Activated CD4-positive, alpha-beta T cell treated with anti-CD3 and anti-CD28 coated beads, Interleukin-2, amount 50 U/mL, for 4 hours (primary cell): Measurements from ENCODE around the gene ITGB8.
"Not testable (repeated sequence)": the region's sequence is repeated elsewhere in the genome, so short reads cannot be mapped to it uniquely, and the experiment has no call there.

Experiments
- DNase-seq, 2 experiments: peaks; one replicate each; pipeline ENCODE4 v3.0.0-alpha.2; 2020

Gene ITGB8

DNA sequence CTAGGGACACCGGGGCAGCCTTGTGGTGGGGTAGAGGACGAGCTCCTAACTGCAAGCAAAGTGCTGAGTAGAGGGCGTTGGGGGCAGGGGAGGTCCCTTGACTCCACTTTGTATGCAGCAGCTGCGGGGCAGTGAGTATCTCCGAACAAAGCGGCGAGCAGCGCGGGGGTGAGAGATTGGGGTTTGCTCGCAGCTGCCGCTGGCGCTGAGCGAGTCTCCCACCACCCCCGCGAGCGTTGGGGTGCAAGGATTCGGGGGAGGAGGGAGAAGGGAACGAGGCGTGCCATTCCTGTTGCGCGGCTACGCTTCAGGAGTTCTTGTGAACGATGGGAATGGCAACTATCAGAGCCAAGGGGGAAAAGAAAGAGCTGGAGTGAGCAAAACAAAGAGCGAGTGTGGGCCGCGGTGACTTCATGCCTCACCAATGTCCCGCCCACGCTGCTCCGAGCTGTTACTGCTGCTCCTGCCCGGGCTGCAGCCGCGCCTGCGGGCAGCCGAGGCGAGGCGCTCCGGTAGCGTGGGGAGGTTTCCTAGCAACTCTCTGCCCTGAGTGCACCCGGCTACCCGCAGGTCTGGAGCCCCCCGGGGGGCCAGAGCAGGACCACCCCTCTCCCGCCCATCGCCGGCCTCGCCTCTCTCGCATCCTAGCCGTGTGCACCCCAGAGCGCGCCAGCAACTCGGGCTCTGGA, at the start of gene ITGB8:
Gene ITGB8, plus strand, starts transcription at position 662 of the 689 bp plus-strand sequence. CDS start 907 bp downstream, outside the sequence.
- peak; percentile 19 to 31 for DNase-seq

DNA sequence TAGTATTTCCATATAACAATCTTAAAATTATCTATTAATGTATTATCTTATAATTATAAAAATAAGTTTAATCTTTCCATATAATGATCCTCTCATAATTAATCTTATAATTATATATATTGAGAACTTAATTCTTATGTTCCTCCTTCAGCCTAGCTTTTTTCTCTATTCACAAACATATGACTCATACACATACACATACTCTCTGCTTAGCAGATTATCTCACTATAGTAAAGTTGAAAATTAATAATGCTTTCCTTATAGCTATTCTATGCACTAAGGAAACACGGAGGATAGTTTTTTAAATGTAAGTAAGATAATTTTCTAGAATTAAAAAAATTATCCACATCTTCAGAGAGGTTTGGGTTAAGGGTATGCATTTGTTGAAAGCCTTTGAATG, 47.7 kb upstream of the ITGB8 start:
- no peak for DNase-seq

DNA sequence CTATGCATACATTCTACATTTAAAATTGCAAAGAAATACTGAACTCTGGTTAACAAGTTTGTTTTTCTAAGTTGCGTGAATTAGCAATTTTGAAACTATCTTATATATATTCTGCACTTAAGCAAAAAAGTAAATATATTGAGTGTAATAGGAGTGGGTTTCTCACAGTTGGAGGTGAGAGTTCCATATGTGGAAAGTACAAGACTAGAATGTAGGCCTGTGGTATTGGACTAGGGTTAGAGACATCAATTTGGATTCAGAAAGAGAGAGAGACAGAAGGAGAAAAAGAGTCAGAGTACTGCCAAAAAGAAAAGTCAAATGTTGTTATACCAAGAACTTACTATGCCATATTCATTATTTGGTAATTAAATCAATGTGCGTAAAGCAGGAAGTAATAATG, 47.3 kb upstream of the ITGB8 start:
- DNase-seq = no peak

DNA sequence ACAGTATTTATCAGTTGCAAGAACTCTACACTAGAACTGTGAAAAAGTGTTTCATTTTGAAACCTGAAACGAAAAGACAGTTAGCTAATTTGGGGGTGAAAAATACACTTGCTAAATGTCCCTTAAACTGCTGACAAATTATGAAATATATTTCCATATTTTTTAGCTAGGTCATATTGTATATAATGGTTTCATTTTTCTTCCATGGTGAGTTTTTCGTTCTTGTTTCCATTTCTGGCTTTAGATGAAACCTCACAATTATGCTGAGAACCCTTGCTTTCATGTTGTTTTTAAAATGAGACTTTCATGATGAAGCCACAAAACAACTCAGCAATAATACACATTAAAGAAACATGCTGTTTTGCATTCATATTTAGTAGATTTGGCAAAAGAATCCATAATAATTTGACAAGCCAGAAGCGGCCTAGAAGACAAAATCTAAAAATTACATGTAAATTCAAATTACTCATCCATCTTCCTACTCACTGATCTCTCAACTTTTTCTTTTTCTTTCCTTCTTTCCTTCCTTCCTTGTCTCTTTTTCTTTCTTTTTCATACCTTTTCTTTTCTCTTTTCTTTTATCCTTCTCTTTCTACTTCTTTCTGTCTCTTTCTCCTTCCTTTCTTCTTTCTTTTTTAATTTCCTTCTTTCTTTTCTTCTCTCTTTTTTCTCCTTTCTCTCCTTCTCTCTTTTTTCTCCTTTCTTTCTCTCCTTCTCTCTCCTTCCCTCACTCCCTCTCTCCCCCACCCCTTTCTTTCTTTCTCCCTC, 46.5 kb upstream of the ITGB8 start:
- no peak for DNase-seq

DNA sequence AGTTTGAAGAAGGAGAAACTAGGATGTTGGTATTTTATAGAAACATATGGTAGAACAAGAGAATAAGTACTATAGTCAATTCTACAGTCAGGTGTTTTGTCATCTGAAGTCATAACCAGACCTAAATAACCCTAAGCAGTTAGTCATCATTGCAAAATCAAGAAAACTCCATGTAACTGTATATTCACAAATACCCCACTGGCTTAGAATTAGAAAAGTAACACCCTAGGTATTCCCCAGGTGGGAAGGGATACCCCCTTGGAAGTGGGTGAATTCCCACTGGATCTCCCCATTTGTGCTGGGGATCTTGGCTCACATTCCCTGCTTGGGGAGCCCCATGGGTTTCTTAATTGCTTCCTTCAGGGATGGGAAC, 45.9 kb upstream of the ITGB8 start:
- DNase-seq = no peak

DNA sequence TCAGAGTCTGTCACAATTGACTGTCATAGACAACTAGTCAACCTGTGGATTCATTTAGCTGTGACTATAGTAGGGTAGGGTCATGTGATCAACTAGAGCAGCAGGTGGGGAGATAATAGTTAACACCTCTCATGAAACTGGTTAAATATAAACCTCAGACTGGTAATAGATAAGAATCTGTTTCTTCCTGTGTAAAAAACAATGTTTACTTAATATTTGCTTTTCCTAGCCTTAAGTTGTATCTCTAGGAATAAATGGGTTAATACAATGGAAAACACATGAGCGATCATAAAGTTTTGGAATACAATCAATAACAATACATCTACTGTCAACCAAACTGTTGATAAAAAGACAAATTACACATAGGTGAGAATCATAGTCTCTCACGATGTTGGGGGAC, 43.4 kb upstream of the ITGB8 start:
- no peak for DNase-seq

DNA sequence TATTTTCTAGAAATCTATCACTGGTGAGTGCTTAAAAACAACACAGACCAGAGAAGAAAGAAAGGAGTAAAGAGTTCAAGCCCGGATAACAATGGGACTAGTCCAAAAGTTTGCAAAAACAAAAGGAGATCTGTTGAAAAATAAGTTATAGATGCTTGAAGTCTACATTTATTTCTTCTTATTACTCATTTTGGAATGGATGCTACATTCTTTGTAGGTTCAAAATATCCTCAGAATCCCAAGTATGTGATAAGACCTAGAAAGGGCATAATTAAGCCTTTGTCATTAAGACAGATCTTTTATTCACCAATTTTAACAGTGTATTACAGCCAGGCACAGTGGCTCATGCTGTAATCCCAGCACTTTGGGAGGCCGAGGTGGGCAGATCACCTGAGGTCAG, 42.7 kb upstream of the ITGB8 start:
- DNase-seq = no peak

DNA sequence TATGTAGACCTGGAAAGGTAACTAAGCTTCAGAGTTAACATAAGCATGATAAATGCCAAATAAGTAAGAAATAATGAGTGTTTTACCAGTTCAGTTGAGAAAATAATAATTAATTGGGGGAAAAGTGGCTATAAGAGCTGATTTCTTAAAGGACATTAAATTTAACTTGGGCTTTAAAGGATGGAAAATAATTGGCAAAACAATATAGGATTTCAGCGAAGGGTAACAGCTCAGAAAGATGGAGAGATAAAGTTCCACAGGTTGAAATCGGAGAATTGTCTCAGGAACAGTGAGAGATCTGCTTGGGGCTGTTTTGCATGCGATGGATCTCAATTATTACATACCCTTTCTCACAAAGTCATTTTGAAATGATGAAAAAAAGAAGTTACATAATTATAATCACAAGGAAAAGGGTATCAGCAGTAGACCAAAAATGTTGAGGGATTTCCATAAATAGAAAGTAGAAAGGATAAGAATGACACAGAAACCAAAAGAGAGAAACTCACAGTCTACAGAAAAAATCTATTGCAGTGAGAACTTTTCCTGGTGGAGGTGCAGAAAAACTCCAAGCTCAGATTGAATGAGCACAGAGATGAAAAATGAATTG, 40.1 kb upstream of the ITGB8 start:
- DNase-seq = no peak

DNA sequence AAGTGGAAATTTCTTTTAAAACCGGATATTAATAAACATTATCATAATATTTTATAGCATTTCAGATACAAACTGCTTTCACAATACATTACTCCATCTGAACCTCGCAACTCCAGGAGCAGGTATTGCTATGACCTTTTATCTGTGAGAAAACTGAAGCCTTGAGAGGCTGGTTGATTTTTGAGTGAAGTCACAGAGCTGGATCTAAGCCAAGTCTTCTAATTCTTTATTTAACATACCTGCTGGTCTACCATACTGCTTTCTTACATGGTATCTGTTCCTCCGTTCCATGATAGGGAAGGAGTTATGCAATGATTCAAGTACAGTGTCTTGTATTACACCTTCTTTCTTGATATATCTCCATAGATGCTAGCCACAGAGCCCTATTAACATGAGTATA, 37.4 kb upstream of the ITGB8 start:
- DNase-seq = no peak

DNA sequence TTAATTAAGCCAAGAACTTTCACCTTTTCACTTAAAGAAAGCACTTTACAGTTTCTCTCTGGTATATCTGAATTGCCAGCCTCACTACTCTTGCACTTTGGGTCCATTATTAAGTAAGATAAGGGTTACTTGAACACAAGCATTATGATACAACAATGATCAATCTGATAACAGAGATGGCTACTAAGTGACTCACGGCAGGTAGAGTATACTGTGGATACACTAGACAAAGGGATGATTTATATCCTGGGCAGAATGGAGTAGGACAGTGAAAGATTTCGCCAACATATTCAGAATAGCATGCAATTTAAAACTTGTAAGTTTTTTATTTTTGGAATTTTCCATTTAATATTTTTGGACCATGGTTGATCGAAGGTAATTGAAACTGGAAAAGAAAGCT, 34.3 kb upstream of the ITGB8 start:
- DNase-seq = no peak

DNA sequence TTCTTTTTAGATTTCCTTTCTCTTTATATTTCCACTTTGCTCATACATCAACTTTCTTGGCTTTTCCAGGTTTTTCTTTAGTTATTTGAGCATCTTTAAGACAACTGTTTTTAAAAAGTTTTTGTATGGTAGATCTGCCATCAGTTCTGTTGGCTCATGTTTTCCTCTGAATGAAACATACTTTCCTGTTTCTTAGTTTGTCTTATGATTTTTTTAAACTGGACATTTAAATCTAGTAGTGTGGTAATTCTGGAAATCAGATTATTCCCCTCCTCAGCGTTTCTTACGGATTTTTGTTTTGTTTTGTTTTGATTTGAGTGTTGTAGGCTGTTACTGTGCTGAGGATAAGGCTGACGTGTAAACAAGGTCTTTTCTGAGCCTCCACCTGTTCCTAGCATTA, 33.8 kb upstream of the ITGB8 start:
- DNase-seq = no peak

DNA sequence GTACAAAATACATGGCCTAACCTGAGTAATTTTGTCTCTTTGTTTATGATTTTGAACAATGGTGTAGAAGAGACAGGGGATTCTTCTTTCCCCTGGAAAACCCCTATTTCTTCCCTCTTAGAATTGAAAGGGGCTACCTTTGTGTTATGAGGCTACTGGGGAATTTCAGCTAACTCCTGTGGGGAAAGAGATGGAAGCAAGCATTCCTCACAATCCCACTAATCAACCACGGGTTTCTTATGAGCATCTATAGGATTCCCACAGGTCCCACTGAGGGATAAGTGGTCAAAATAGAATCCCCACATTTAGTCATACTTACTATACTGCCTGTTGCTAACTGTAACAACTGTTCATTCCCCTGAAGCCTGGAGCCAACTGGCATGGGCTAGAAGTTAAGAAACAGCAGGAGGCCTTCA, 32.2 kb upstream of the ITGB8 start:
- DNase-seq = no peak

DNA sequence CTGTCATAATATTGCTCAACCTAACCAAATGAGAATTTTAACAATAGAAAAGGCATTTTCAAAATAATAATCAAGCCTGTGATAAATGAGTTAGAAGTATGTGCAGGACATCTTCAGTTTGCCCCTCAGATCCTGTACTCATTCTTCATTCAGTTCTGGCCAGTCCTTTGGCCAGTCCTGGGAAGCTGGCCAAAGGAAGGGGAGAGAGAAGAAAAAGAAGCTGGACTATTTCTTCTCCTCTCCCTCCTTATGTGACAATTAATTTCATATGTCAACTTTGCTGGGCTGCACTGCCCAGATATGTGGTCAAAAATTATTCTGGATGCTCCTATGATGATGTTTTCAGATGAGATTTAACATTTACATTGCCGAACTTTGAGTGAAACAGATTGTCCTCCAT, 31.6 kb upstream of the ITGB8 start:
- DNase-seq = no peak

DNA sequence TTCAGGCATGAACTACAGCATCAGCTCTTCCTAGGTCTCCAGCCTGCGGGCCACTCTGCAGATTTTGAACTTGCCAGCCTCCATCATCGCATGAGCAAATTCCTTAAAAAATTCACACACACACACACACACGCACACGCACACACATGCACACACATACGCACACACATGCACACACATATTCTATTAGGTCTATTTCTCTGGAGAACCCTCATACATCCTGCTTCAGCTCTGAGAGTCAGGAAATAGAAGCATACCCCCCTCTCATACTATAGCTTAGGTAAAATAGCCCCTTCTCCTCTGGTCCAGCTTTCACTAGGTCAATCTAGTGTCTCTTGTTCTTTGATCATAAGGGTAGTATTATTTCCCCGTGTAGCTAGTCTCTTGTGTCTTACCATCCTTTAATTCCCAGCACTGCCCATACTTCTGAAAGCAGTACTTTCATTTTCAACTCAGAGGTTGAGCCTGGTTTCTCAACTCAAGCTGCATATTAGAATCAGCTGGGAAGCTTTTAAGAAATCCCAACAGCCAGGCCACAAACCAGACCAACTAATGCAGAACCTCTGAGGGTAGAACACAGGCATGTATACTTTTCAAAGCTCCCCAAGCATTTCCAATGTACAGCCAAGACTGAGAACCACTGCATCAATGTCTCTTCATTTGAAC, 30.9 kb upstream of the ITGB8 start:
- DNase-seq = no peak

DNA sequence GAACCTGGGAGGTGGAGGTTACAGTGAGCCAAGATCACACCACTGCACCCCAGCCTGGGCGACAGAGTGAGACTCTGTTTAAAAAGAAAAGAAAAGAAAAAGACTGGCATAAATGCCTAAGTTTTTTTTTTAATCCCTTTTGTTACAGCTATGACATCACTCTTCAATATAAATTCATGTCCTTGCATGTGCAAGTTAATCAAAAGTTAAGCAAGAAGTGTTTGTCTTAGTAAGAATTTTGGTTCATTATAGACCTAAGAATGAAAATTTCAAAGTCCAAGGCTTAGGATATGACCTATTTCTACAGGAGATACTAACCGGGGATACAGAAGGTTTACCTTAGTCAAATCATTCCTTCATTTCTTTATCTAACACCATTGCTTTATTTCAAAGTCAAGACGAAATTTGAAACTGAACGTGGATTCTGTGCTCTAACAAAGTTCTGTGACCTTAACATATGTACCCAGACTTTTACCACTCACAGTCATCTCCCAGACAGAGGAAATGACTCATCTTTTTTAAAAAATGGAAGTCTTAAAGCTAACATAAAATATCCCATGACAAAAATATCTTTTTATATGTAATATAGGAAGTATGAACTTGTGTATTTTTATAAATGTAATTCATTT, 29.3 kb upstream of the ITGB8 start:
- no peak for DNase-seq

DNA sequence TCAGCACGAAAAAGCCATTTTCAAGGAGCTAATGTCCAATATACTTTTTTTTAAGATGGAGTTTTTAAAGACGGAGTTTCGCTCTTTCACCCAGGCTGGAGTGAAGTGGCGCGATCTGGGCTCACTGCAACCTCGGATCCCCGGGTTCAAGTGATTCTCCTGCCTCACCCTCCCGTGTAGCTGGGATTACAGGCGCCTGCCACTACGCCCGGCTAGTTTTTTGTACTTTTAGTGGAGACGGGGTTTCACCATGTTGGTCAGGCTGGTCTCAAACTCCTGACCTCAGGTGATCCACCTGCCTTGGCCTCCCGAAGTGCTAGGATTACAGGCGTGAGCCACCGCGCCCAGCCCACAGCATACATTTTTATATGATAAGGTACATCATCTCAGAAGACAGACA, 28.4 kb upstream of the ITGB8 start:
- not testable (repeated sequence) for DNase-seq

DNA sequence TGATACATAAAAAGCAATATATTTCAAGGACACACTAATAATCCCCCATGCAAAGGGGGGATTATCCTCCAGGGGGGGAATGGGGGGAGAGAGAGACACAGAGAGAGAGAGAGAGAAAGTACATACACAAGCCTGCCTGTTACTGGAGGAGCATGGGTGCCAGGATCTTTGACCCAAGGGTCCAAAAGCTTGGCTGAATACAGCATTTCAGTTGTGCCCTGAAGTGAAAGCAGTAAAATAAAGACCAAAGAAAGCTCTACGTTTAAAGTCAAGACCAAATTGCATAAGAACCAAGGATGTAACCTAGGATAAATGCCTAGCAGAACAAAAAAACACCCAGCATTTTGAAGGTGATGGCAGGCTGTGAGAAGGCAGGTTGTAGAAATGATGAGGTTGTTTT, 27.8 kb upstream of the ITGB8 start:
- no peak for DNase-seq

DNA sequence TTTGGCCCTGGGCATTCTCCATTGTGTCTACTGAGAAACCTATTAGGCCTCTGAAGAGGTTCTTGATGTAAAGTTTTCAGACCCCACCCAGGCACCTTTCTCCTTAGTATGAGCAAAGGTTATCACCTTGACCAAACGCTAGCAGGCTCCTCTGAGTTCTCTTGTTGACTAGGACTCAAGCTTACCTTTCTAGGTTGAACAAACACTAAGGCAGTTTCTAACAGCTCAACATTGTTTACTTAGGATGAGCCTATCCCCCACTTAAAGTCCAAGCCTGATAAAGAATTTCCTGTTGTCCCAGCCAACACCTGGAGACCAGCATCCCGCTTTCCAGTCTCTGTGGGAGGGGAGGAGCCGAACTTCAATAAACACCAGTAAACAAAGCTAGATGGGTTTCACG, 26.3 kb upstream of the ITGB8 start:
- no peak for DNase-seq

DNA sequence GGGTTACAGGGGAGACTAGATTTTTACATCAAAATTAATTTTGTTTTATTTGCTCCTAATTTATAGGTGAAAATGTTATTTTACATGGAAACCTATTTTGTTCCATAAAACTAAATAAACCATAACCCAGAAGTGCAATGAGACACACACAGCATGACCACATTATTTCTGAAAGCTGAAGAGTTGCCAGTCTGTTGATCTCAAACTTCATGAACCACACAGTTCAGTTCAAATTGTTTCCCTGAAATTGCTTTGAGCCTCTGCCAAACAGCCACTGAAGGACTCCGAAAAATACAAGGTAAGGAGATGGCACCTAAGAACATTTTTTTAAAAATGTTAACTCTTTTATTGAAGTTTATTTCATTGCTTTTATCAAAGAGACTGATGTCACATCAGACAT, 25.0 kb upstream of the ITGB8 start:
- no peak for DNase-seq

DNA sequence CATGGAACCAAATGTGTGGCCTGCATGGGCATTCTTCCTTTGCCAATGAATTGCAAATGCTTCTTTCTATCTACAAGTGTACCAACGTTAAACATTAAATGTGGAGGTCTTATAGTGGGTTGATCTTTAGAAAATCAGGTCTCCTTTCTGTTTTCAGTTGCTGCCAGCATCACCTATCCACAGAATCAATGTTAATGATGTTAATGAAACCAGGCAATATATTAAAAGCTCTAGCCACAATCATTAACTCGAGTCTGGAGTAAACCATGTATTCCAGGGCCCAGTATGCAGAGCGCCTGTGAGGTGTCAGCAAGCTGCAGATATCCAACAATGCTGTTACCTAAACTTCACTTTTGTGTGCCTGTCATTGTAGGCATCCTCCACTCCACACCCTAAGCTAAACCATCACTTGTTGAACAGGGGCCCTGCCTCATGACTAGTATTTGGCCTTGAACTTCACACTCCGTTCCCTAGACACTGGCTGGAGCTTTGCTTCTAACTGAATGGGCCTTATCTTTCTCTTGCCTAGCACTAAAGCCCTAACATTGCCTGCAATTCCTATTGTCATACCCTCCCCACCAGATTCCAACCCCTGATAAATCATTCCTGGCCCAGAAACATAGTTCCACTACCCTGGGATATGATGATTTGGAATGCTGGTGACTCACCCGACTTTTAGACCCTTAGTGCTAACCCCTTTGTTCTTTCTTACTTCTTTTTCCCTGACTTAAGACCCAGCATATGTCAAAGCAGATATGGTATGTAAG, 24.3 kb upstream of the ITGB8 start:
- no peak for DNase-seq

DNA sequence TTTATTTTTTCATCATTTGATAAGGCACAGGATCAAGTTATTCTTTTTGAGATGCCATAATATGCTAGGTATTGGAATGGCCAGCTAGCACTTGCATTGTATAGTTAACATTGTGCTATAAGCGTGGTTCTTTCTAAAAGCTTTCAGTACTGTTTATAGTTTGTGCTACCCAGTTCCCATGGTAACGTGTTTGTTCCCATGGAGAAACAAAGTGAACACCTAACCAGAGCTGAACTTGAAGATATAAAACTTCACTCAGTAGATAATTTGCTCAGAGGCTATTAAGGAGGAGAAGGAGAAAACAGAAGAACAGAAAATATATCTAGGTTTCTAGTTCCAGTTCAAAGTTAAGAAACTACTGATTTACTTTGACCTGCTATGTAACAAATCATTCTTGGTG, 23.6 kb upstream of the ITGB8 start:
- no peak for DNase-seq

DNA sequence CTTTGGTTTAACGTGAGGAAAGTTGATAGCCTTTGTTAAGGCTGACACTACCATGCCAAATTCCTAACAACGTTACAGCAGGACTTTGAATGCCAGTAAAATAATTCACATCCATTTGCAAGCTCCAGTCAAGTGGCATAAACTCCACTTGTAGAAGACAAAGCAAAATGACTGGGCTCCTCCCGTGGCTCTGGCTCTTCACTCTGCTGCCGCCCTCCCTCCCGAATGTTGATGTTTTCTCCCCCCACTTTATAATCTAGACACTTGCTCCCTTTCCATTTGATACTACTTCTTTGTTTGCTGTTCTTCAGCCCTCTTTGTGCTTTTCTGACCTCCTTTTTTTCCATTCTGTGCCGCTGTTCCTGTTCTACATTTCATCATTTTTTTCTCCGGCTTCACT, 22.8 kb upstream of the ITGB8 start:
- no peak for DNase-seq

DNA sequence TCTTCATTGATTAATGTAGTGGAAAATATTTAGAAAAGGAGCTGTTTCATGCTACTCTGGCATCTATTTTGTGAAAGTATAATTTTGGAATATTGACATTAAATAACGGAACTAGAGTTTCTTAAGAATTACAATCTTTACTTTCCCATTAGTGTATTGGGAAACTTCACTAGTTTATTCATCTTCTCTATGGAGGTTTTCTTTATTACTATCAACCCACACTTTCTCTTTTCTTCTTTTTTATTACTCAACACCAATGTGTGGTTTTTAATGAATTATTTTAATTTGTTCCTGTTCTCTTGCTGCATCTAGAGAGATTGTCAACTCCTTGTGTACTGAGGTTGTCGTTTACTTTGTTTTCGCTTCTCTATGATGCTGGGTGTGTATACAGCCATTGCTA, 20.4 kb upstream of the ITGB8 start:
- DNase-seq = no peak
